DOHH2 (cell line): Measurements from ENCODE around the gene PHLDB2.

ENCODE experiments used
- H3F3A ChIP-seq: fragments of 200-600 bp; sonication (generic), shearing (Covaris generic); 2 replicates; pipeline ENCODE4 v1.6.0; 2016; ENCODE audit warnings: antibody characterized with exemption, mild to moderate bottlenecking; ENCODE audit not compliant: control insufficient read depth, insufficient read depth
- H3K27ac ChIP-seq: fragments of 200-600 bp; sonication (generic); 2 replicates; pipeline ENCODE4 v1.5.1; 2014; ENCODE audit warnings: low read depth, mild to moderate bottlenecking, low read length, moderate library complexity
- H3K27me3 ChIP-seq: fragments of 200-600 bp; sonication (generic); 2 replicates; pipeline ENCODE4 v1.6.1; 2014; ENCODE audit warnings: mild to moderate bottlenecking, low read length, mixed read lengths; ENCODE audit not compliant: control insufficient read depth
- H3K36me3 ChIP-seq: fragments of 200-600 bp; sonication (generic); 2 replicates; pipeline ENCODE4 v1.6.1; 2014; ENCODE audit warnings: mild to moderate bottlenecking, low read length, moderate library complexity, mixed read lengths; ENCODE audit not compliant: control insufficient read depth
- H3K4me1 ChIP-seq: fragments of 200-600 bp; sonication (generic); 2 replicates; pipeline ENCODE4 v1.6.1; 2014; ENCODE audit warnings: mild to moderate bottlenecking, low read length, mixed read lengths; ENCODE audit not compliant: control insufficient read depth
- H3K4me2 ChIP-seq: fragments of 200-600 bp; sonication (generic); 2 replicates; pipeline ENCODE4 v1.6.0; 2014; ENCODE audit warnings: mild to moderate bottlenecking, low read length, moderate library complexity
- H3K4me3 ChIP-seq: fragments of 200-600 bp; sonication (generic); 2 replicates; pipeline ENCODE4 v1.5.1; 2014; ENCODE audit warnings: mild to moderate bottlenecking, low read length, mixed read lengths
- H3K79me2 ChIP-seq: fragments of 200-600 bp; sonication (generic); 2 replicates; pipeline ENCODE4 v1.6.1; 2014; ENCODE audit warnings: mild to moderate bottlenecking, low read length, mixed read lengths; ENCODE audit not compliant: control insufficient read depth
- H3K9me2 ChIP-seq: fragments of 200-600 bp; sonication (generic); replicated peaks from 2 replicates; pipeline ENCODE4 v1.6.1; 2014; ENCODE audit warnings: mild to moderate bottlenecking, low read length, mixed read lengths; ENCODE audit not compliant: control insufficient read depth
- H3K9me3 ChIP-seq: fragments of 200-600 bp; sonication (generic); 2 replicates; pipeline ENCODE4 v1.6.1; 2014; ENCODE audit warnings: antibody characterized with exemption, low read length, mixed read lengths; ENCODE audit not compliant: control insufficient read depth, insufficient read depth
- H4K20me1 ChIP-seq: fragments of 200-600 bp; sonication (generic); 2 replicates; pipeline ENCODE4 v1.6.0; 2014; ENCODE audit warnings: low read depth, mild to moderate bottlenecking, antibody characterized with exemption, low read length, moderate library complexity; ENCODE audit not compliant: control insufficient read depth, insufficient read depth
- CTCF ChIP-seq: fragments of 200-600 bp; sonication (generic); IDR thresholded peaks from one replicate; pipeline ENCODE4 v1.5.1; 2014; ENCODE audit warnings: antibody characterized with exemption, mild to moderate bottlenecking, low read depth, low read length; ENCODE audit not compliant: poor library complexity, severe bottlenecking
- EZH2phosphoT487 ChIP-seq: fragments of 200-600 bp; sonication (generic); IDR thresholded peaks from 2 replicates; pipeline ENCODE4 v1.6.1; 2017; ENCODE audit warnings: borderline replicate concordance, mild to moderate bottlenecking, antibody characterized with exemption, low read length, moderate library complexity, mixed read lengths

The PHLDB2 gene

DNA sequence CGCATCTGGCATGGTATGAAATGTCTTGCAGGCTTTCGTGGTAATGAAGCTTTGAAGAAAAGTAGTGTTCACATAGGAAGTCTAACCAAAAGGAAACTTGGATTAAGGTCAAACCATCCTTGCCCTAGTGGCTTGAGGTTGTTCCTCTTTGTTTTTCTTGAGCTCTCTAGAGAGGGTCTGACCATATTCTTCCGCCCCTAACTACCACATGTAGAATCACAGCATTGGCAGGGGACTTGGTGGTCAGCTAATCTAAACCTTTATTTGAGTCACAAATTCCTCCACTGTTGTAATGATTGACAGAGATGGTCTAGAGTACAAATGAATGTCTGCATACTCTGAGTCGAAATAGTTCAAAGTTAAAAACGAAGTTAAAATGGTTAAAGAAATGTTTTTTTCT is 39.1 kb upstream of the PHLDB2 start:
- Histone ChIP-seq H3K9me3 (peaks cover 10% of the 10 kb centered on the region; the same call in 1 of the 2 replicates), H3K9me2 (no peaks in the 10 kb centered on the region), H3K79me2 (no peaks in the 10 kb centered on the region), H3K4me3 (no peak overlapping the region), H3K27me3 (no peaks in the 10 kb centered on the region), H3K27ac (no peak overlapping the region), H3F3A (no peaks in the 10 kb centered on the region), H3K36me3 (no peaks in the 10 kb centered on the region), H3K4me2 (no peak overlapping the region), H4K20me1 (no peaks in the 10 kb centered on the region), H3K4me1 (no peaks in the 10 kb centered on the region)
- TF ChIP-seq CTCF (no peak), EZH2phosphoT487 (no peak)

- no peak for TF ChIP-seq CTCF
- no peaks in the 10 kb centered on the region for H3K9me2 ChIP-seq
- no peaks in the 10 kb centered on the region for H3K27me3 ChIP-seq
- no peaks in the 10 kb centered on the region for H4K20me1 ChIP-seq
- H3K36me3 ChIP-seq: no peaks in the 10 kb centered on the region
- H3F3A ChIP-seq: no peaks in the 10 kb centered on the region
- H3K9me3 ChIP-seq: peaks cover 10% of the 10 kb centered on the region; the same call in 1 of the 2 replicates
- no peak overlapping the region for H3K4me2 ChIP-seq
- no peaks in the 10 kb centered on the region for H3K79me2 ChIP-seq
- no peak overlapping the region for H3K4me3 ChIP-seq
- no peaks in the 10 kb centered on the region for H3K4me1 ChIP-seq
- no peak overlapping the region for H3K27ac ChIP-seq
Measured at GRCh38 chr3:111820651-111821050, 38.4 kb upstream of the PHLDB2 start.

DNA sequence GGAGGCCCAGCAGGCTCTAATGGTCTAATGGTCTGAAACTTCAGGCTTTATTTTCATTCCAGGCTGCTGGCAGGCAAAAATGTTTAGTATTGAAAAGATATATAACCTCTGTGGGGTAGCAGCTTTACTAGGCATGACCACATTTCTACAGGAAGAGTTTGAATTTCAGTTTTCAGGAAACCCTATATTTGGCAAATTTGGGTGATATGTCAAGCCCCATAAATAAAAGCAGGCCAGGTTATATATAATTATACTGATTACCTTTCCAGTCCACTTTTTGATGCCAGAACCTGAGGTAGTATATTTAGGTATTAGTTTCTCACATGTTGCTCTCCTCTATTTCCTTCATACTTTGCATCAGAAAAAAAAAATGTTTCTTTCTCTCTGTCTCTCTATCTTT is 37.2 kb upstream of the PHLDB2 start:
- no peak overlapping the region for H3K4me2 ChIP-seq
- no peaks in the 10 kb centered on the region for H3F3A ChIP-seq
- peaks cover 4% of the 10 kb centered on the region; the same call in 1 of the 2 replicates for H3K9me3 ChIP-seq
- no peak overlapping the region for H3K27ac ChIP-seq
- H3K9me2 ChIP-seq: no peaks in the 10 kb centered on the region
- H3K27me3 ChIP-seq: no peaks in the 10 kb centered on the region
- no peaks in the 10 kb centered on the region for H3K36me3 ChIP-seq
- TF ChIP-seq CTCF (no peak), EZH2phosphoT487 (no peak)
- H3K4me3 ChIP-seq: no peak overlapping the region
- no peaks in the 10 kb centered on the region for H3K79me2 ChIP-seq
- no peaks in the 10 kb centered on the region for H3K4me1 ChIP-seq
- no peaks in the 10 kb centered on the region for H4K20me1 ChIP-seq

DNA sequence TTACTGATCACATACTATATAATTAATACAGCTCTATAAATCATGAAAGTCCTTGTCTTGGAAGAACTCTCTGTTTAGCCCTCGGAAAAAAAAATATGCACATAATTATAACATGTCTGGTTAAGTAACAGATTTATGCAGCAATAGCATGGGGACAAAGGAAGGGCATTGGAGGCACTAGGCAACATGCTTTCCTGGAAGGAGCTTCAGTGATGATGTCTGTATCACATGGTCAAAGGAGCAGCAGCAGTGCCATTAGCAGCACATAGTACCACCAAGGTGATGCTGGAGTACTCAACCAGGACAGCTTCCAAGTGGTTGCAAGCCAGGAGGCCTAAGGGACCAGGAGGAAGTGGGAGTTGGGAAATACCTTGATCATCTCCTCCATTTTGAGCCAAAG is 36.3 kb upstream of the PHLDB2 start:
- Histone ChIP-seq H4K20me1 (no peaks in the 10 kb centered on the region), H3K4me3 (no peak overlapping the region), H3K9me3 (peaks cover 4% of the 10 kb centered on the region; the same call in 1 of the 2 replicates), H3K4me2 (no peak overlapping the region), H3K27ac (no peak overlapping the region), H3F3A (no peaks in the 10 kb centered on the region), H3K27me3 (no peaks in the 10 kb centered on the region), H3K9me2 (no peaks in the 10 kb centered on the region), H3K4me1 (no peaks in the 10 kb centered on the region), H3K36me3 (no peaks in the 10 kb centered on the region), H3K79me2 (no peaks in the 10 kb centered on the region)
- TF ChIP-seq EZH2phosphoT487 (no peak), CTCF (no peak)
